ENCODE data around the gene ARFGAP1. TPM values are rescaled to one million over a fixed set of nuclear protein-coding genes. Genes with fewer than 3 reads are reported as not detected.

ARFGAP1 gene
- total and polyA plus RNA-seq, 2 of the 8 experiments (the other 6 are each of a cell fraction or from before 2014, with no cell fraction given): 93.7 to 100 TPM

DNA sequence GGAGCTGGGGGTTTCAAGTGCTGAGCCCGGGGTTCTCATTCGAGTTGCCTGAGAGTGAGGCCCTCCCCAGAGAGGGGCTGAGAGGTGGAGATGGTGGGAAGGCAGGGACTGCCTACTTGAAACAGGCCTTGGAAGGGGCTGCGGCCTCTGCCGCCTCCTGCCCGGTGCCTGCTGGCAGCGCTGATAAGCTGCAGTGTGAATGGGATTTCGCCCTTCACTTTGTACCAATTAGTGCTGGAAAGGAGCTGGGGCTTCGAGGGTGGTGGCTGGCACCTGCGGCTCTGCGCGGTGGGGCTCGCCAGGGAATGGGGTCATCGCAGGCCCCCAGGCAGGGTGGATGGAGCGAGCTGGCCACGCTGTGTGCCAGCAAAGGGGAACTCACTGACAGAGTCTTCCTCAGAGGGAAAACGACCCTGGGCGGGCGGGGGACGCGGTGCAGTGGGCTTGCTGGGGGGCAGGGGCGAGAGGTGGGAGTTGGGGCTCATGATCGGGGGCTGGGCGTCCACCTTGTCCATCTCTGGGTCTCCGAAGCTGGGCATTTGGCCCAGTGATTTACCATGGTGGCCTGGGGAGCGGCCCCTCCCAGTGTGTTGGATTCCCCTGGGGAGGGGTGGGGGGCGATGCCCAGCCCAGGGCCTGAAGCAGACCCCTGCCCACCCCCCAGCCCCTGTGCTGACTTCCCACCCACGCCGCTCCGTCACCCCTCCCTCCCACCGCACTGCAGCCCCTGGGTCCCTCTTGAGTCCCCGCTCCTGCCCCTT lies 43.3 kb downstream of the ARFGAP1 start:
- no peak overlapping the region for H3K27ac ChIP-seq (ENCODE audit: low read depth, low read length)
- no peaks in the 10 kb centered on the region for H3K4me1 ChIP-seq (replicated peaks in 1 of 4; ENCODE audit: control insufficient read depth in 3 of 4, insufficient read depth in 4 of 4, low read length in 3 of 4)
- H3K18ac ChIP-seq (ENCODE audit: extremely low read depth, low read length): no peak overlapping the region
- FAIRE-seq (no peak), DNase-seq (ENCODE audit: low read depth in 1 of 2, low spot score in 2 of 2) (no peak)
- no peak overlapping the region for H2BK5ac ChIP-seq (ENCODE audit: low read depth, low read length)
- peak overlapping the region; percentile 35 for H4K8ac ChIP-seq (ENCODE audit: extremely low read depth, insufficient read depth, low read length)
- H3K4me3 ChIP-seq (ENCODE audit: extremely low read depth in 1 of 4, insufficient read depth in 2 of 4, low read depth in 3 of 4, low read length in 4 of 4): no peak overlapping the region
- no peak overlapping the region for H2AK5ac ChIP-seq (ENCODE audit: low read depth, low read length)
- no peaks in the 10 kb centered on the region for H3K9me3 ChIP-seq (ENCODE audit: insufficient read depth in 2 of 2, low read depth in 1 of 2, low read length in 1 of 2)
- no peak overlapping the region for H4K5ac ChIP-seq (ENCODE audit: insufficient read length, low read depth, low read length)
- no peak overlapping the region for H3K4me2 ChIP-seq (ENCODE audit: insufficient read depth in 1 of 2, low read depth in 2 of 2, low read length in 2 of 2)
- H4K91ac ChIP-seq (replicated peaks; ENCODE audit: insufficient read length, low read length): no peak overlapping the region
- no peak overlapping the region for H2BK12ac ChIP-seq (ENCODE audit: low read depth, low read length)
- no peaks in the 10 kb centered on the region for H4K20me1 ChIP-seq (replicated peaks in 1 of 2; ENCODE audit: control insufficient read depth in 1 of 2, insufficient read depth in 2 of 2, low read length in 2 of 2)
- WGBS, 2 experiments (ENCODE audit: extremely low coverage in 1 of 2, insufficient coverage in 1 of 2, insufficient read length in 1 of 2, insufficient replicate concordance in 2 of 2, low coverage in 1 of 2, low lambda C conversion rate in 2 of 2, missing lambda C conversion rate in 1 of 2): 88% methylated on average over 16 of the region's 31 CpGs; no CpG with 5 or more reads in 1 of the 2 experiments
- CTCF ChIA-PET (ENCODE audit: partially characterized antibody): interaction anchor here (1.2 to 6.6 kb wide), 3 partner anchors 7 to 66 kb away, joined by 3 to 45 read pairs (median 30); no protein-coding TSS in a partner anchor
- POLR2A ChIA-PET (ENCODE audit: partially characterized antibody): interaction anchor here (1.1 kb wide), 1 partner anchor 63 kb away, joined by 4 read pairs; no protein-coding TSS in a partner anchor
- no peak overlapping the region for H3K56ac ChIP-seq (replicated peaks; ENCODE audit: insufficient read length, low read depth, low read length)
- H3K27me3 ChIP-seq (replicated peaks in 1 of 4; ENCODE audit: control insufficient read depth in 3 of 4, extremely low read depth in 1 of 4, insufficient read depth in 3 of 4, low read length in 3 of 4): no peaks in the 10 kb centered on the region
- H2BK120ac ChIP-seq (replicated peaks; ENCODE audit: low read depth, low read length): no peak overlapping the region
- no peaks in the 10 kb centered on the region for H3K79me1 ChIP-seq (ENCODE audit: low read depth, low read length)
- no peaks in the 10 kb centered on the region for H3K79me2 ChIP-seq (ENCODE audit: control insufficient read depth in 1 of 2, insufficient read depth in 2 of 2, low read length in 2 of 2)
- no peak overlapping the region for H2BK15ac ChIP-seq (ENCODE audit: low read length)
- no peak overlapping the region for H2AFZ ChIP-seq (ENCODE audit: low read length)
- no peak overlapping the region for H3K14ac ChIP-seq (ENCODE audit: insufficient read length)
- H3K23ac ChIP-seq (ENCODE audit: insufficient read length): no peak overlapping the region
- no peak overlapping the region for H3K9ac ChIP-seq (replicated peaks in 1 of 4; ENCODE audit: extremely low read depth in 1 of 4, low read depth in 3 of 4, low read length in 3 of 4)
- no peak overlapping the region for H2BK20ac ChIP-seq (ENCODE audit: low read length)
- no peaks in the 10 kb centered on the region for H3K36me3 ChIP-seq (ENCODE audit: control insufficient read depth in 2 of 4, insufficient read depth in 4 of 4, low read length in 3 of 4)
- H3K23me2 ChIP-seq (ENCODE audit: low read depth, low read length): no peaks in the 10 kb centered on the region
- no peak overlapping the region for H3K4ac ChIP-seq (replicated peaks; ENCODE audit: insufficient read length, low read depth, low read length)
- TF ChIP-seq CTCF (IDR thresholded peaks at IDR 0.05; ENCODE audit: control extremely low read depth in 1 of 3, insufficient read depth in 1 of 3, low read depth in 1 of 3, low read length in 3 of 3) (no peak), TAF7 (optimal IDR thresholded peaks at IDR 0.05; ENCODE audit: borderline replicate concordance, low read depth, low read length) (no peak), POU5F1 (IDR thresholded peaks at IDR 0.05; ENCODE audit: low read depth, low read length) (no peak), NRF1 (IDR thresholded peaks at IDR 0.05; ENCODE audit: low read depth, low read length) (no peak)
